ENCODE results near the gene KRTAP13-2.

DNA sequence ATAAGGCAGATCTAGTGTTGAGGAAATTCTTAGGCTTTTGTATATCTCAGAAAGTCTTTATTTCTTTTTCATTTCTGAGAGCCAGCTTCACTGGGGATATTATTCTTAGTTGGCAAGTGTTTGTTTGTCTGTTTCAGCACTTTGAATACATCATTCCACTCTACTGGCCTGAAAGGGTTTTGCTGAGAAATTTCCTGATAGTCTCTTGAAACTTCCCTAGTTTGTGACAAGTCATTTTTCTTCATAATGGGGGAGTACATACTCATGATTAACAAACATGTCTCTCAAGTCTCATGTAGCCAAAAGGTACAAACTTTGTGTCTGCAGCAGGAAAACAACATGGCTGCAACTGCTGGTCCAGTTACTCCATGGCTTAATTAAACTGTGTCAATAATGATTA lies 45.7 kb downstream of the KRTAP13-2 start:
- no peak for TF ChIP-seq POLR2A (IDR thresholded peaks at IDR 0.05)
- TF ChIP-seq, protein P1, sequence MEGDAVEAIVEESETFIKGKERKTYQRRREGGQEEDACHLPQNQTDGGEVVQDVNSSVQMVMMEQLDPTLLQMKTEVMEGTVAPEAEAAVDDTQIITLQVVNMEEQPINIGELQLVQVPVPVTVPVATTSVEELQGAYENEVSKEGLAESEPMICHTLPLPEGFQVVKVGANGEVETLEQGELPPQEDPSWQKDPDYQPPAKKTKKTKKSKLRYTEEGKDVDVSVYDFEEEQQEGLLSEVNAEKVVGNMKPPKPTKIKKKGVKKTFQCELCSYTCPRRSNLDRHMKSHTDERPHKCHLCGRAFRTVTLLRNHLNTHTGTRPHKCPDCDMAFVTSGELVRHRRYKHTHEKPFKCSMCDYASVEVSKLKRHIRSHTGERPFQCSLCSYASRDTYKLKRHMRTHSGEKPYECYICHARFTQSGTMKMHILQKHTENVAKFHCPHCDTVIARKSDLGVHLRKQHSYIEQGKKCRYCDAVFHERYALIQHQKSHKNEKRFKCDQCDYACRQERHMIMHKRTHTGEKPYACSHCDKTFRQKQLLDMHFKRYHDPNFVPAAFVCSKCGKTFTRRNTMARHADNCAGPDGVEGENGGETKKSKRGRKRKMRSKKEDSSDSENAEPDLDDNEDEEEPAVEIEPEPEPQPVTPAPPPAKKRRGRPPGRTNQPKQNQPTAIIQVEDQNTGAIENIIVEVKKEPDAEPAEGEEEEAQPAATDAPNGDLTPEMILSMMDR (IDR thresholded peaks at IDR 0.05): no peak
